Peyer's patch (tissue), 4 donors: Measurements from ENCODE around the gene SYPL1.

Source experiments
- CTCF ChIP-seq, 6 experiments: fragments of 450-650 bp in 4 of 6; fragments of 200-600 bp in 2 of 6; sonication (generic) in 1 of 6; IDR thresholded peaks; one replicate each; pipeline ENCODE4 v1.5.1; 2017 to 2019; ENCODE audit warnings: antibody characterized with exemption in 6 of 6, mild to moderate bottlenecking in 3 of 6, moderate library complexity in 1 of 6
- POLR2A ChIP-seq, 2 donors: fragments of 450-650 bp; IDR thresholded peaks; one replicate each; pipeline ENCODE4 v1.5.1; 2017; ENCODE audit warnings: antibody characterized with exemption in 2 of 2, mild to moderate bottlenecking in 2 of 2, moderate library complexity in 2 of 2

GRCh38 chr7:106059556-106059955 is 52.6 kb downstream of the SYPL1 start:
- TF ChIP-seq CTCF (IDR thresholded peaks at IDR 0.05) (no peak), POLR2A (IDR thresholded peaks at IDR 0.05) (no peak)
